Panc1 (cell line): ENCODE data around the gene WNT7B. TPM values are rescaled to one million over a fixed set of nuclear protein-coding genes. Genes with fewer than 3 reads are reported as not detected.

Source experiments
- ATAC-seq: fragments of 200-7000 bp; cut with Tn5 transposase; 2 replicates; pipeline ENCODE4 v1.9.1; 2020; ENCODE audit warnings: mild to moderate bottlenecking, moderate library complexity
- BruUV-seq: library from RNA; stranded (reverse); fragments of 400-500 nt; replicated peaks from 2 replicates; lab custom pipeline; 2021; lab: Mats Ljungman, UMichigan
- CTCF ChIA-PET: fragments of 300-600 bp; sonication (Branson Sonifier 250); formaldehyde crosslinking; loops from one replicate; lab custom pipeline; 2022; ENCODE audit warnings: antibody characterized with exemption; lab: Charles Lee
- POLR2A ChIA-PET: fragments of 300-600 bp; sonication (Branson Sonifier 250); formaldehyde crosslinking; loops from one replicate; lab custom pipeline; 2022; ENCODE audit warnings: antibody characterized with exemption; lab: Charles Lee
- DNase-seq: peaks from one replicate; pipeline ENCODE4 v3.0.0-alpha.2; 2010; ENCODE audit warnings: low read depth, low spot score
- H3K27ac ChIP-seq: 2 replicates; pipeline ENCODE4 v1.5.1; 2011; ENCODE audit warnings: mild to moderate bottlenecking, low read length, inconsistent platforms
- H3K27me3 ChIP-seq: fragments of 200-500 bp; sonication (Bioruptor generic); 2 replicates; pipeline ENCODE4 v1.6.0; 2014; ENCODE audit warnings: low read length, inconsistent platforms; ENCODE audit not compliant: control insufficient read depth, insufficient read depth
- H3K36me3 ChIP-seq: fragments of 200-500 bp; sonication (Bioruptor generic); 2 replicates; pipeline ENCODE4 v1.5.1; 2014; ENCODE audit warnings: inconsistent platforms, mild to moderate bottlenecking, low read length, moderate library complexity; ENCODE audit not compliant: control insufficient read depth, insufficient read depth
- H3K4me1 ChIP-seq: 2 replicates; pipeline ENCODE4 v1.5.1; 2011; ENCODE audit warnings: inconsistent platforms, mild to moderate bottlenecking, low read length, moderate library complexity; ENCODE audit not compliant: control insufficient read depth, insufficient read depth
- H3K4me3 ChIP-seq, 2 experiments: 2 replicates each; pipeline ENCODE4 v1.5.1; 2011 to 2012; ENCODE audit warnings: low read depth in 2 of 2, low read length in 2 of 2, mild to moderate bottlenecking in 2 of 2, inconsistent platforms in 1 of 2, moderate library complexity in 1 of 2
- H3K9me3 ChIP-seq: fragments of 200-500 bp; sonication (Bioruptor generic); 2 replicates; pipeline ENCODE4 v1.5.1; 2014; ENCODE audit warnings: low read depth, mild to moderate bottlenecking, inconsistent platforms, low read length, moderate library complexity; ENCODE audit not compliant: control insufficient read depth, insufficient read depth
- CTCF ChIP-seq: fragments of 450-650 bp; IDR thresholded peaks from 2 replicates; pipeline ENCODE4 v1.5.1; 2017; ENCODE audit warnings: mild to moderate bottlenecking
- POLR2AphosphoS5 ChIP-seq: IDR thresholded peaks from 2 replicates; pipeline ENCODE4 v1.6.1; 2012; ENCODE audit warnings: mild to moderate bottlenecking, low read depth, low read length, moderate library complexity
- REST ChIP-seq, 2 experiments: IDR thresholded peaks; 2 replicates each; pipeline ENCODE4 v1.6.1; 2011 to 2012; ENCODE audit warnings: low read depth in 2 of 2, control low read depth in 1 of 2, low read length in 1 of 2, mild to moderate bottlenecking in 1 of 2, moderate library complexity in 1 of 2; ENCODE audit not compliant: insufficient read depth in 1 of 2
- SIN3A ChIP-seq: IDR thresholded peaks from 2 replicates; pipeline ENCODE4 v1.6.1; 2012; ENCODE audit warnings: low read depth, mild to moderate bottlenecking, low read length, moderate library complexity, borderline replicate concordance; ENCODE audit not compliant: insufficient read depth
- TCF7L2 ChIP-seq: IDR thresholded peaks from 2 replicates; pipeline ENCODE4 v1.6.1; 2011; ENCODE audit warnings: mild to moderate bottlenecking, low read depth, low read length, inconsistent platforms
- in situ Hi-C: cut with HindIII; loops from 2 replicates; pipeline ENCODE4 v1.10.0; 2016; ENCODE audit warnings: low sequenced_read_pairs, low pct_unique_long_range_greater_than_20kb
- intact Hi-C: fragments of 100-400 bp; cut with micrococcal nuclease; formaldehyde crosslinking; loops from one replicate; pipeline ENCODE4 v1.10.0; 2022; ENCODE audit not compliant: unreplicated experiment
- total RNA-seq: library from RNA; stranded (reverse); gene quantifications from one replicate; pipeline ENCODE4 v1.2.1, GENCODE V29; 2021; ENCODE audit not compliant: unreplicated experiment

Gene WNT7B
- total RNA-seq, 1 experiment from 2014 or later, result 52.1 TPM

- H3K27ac ChIP-seq, result no peak overlapping the region
- CTCF ChIA-PET, result no interaction called here
- POLR2A ChIA-PET, result no interaction called here
- ATAC-seq (no peak), DNase-seq (no peak)
- H3K4me3 ChIP-seq, result no peak overlapping the region
- H3K4me1 ChIP-seq, result peaks cover 47% of the 10 kb centered on the region
- in situ Hi-C loops, result no loop called here
- no TSS peak for BruUV-seq
- intact Hi-C loops, result no loop called here
- TF ChIP-seq POLR2AphosphoS5 (no peak), CTCF (no peak), TCF7L2 (no peak), REST (IDR thresholded peaks at IDR 0.05; ENCODE audit: insufficient read depth in 1 of 2, low read depth in 2 of 2, low read length in 1 of 2) (no peak), SIN3A (no peak)
- no peaks in the 10 kb centered on the region for H3K9me3 ChIP-seq
- H3K27me3 ChIP-seq, result no peaks in the 10 kb centered on the region
- H3K36me3 ChIP-seq, result no peaks in the 10 kb centered on the region; the same call in 1 of the 2 replicates
These were observed 39.0 kb downstream of the WNT7B start for GRCh38 chr22:45937960-45938359.

- no peak for DNase-seq
- ChIA-PET CTCF (no interaction called here), POLR2A (no interaction called here)
- ATAC-seq, result no peak; the same call in 1 of the 2 replicates
- no peaks in the 10 kb centered on the region for H3K27me3 ChIP-seq
- no peaks in the 10 kb centered on the region; the same call in 1 of the 2 replicates for H3K36me3 ChIP-seq
- H3K9me3 ChIP-seq, result no peaks in the 10 kb centered on the region
- in situ Hi-C loops, result no loop called here
- no TSS peak for BruUV-seq
- H3K4me3 ChIP-seq, result no peak overlapping the region
- intact Hi-C loops, result no loop called here
- H3K4me1 ChIP-seq, result peaks cover 48% of the 10 kb centered on the region
- peak overlapping the region; percentile 83 for H3K27ac ChIP-seq
- no peak for TF ChIP-seq POLR2AphosphoS5
- TF ChIP-seq TCF7L2, result no peak
- TF ChIP-seq REST (IDR thresholded peaks at IDR 0.05; ENCODE audit: insufficient read depth in 1 of 2, low read depth in 2 of 2, low read length in 1 of 2), result no peak
- no peak for TF ChIP-seq SIN3A
- TF ChIP-seq CTCF, result no peak
These were observed 41.4 kb downstream of the WNT7B start for GRCh38 chr22:45935573-45935972.
